ENCODE data around the gene SYNPO2. TPM values are rescaled to one million over a fixed set of nuclear protein-coding genes. Genes with fewer than 3 reads are reported as not detected.

Gene SYNPO2
- total and polyA plus RNA-seq, 2 of the 8 experiments (the other 6 are each of a cell fraction or from before 2014, with no cell fraction given) = 0.50 to 4.2 TPM

DNA sequence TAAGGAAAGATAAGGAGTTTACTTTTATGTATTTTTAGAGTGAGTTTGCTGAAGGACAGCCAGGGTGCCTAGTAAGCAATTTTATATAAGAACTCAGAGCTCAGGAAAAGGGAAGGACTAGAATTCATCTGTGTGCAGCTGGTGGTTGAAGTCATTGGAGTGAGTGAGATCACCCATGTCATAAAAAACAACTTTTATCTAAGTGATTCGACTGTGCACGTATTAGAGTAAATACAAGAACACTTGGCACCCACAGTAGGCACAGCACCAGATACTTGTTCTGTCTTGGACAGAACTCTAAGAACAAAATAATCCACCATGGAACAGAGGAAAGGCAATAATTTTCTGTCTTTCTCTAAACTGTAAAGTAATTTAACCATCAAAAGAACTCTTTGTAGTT, 31.6 kb downstream of the SYNPO2 start:
- H2BK12ac ChIP-seq (ENCODE audit: low read depth, low read length) = no peak overlapping the region
- H3K4me1 ChIP-seq (replicated peaks in 1 of 4; ENCODE audit: control insufficient read depth in 3 of 4, insufficient read depth in 4 of 4, low read length in 3 of 4) = no peaks in the 10 kb centered on the region
- CTCF ChIA-PET (ENCODE audit: partially characterized antibody) = interaction anchor here (1.0 to 1.9 kb wide), 2 partner anchors 9 to 48 kb away, joined by 3 to 6 read pairs; no protein-coding TSS in a partner anchor
- DNase-seq (ENCODE audit: low read depth in 1 of 2, low spot score in 2 of 2) = no peak
- no peak overlapping the region for H2AK5ac ChIP-seq (ENCODE audit: low read depth, low read length)
- 96% methylated on average over 2 of the region's 2 CpGs; no CpG with 5 or more reads in 1 of the 2 experiments for WGBS, 2 experiments (ENCODE audit: extremely low coverage in 1 of 2, insufficient coverage in 1 of 2, insufficient read length in 1 of 2, insufficient replicate concordance in 2 of 2, low coverage in 1 of 2, low lambda C conversion rate in 2 of 2, missing lambda C conversion rate in 1 of 2)
- no peak overlapping the region for H3K9ac ChIP-seq (replicated peaks in 1 of 4; ENCODE audit: extremely low read depth in 1 of 4, low read depth in 3 of 4, low read length in 3 of 4)
- POLR2A ChIA-PET (ENCODE audit: partially characterized antibody) = no interaction called here
- H3K79me2 ChIP-seq (ENCODE audit: control insufficient read depth in 1 of 2, insufficient read depth in 2 of 2, low read length in 2 of 2) = no peaks in the 10 kb centered on the region
- H3K4me2 ChIP-seq (ENCODE audit: insufficient read depth in 1 of 2, low read depth in 2 of 2, low read length in 2 of 2) = no peak overlapping the region
- no peaks in the 10 kb centered on the region for H3K36me3 ChIP-seq (ENCODE audit: control insufficient read depth in 2 of 4, insufficient read depth in 4 of 4, low read length in 3 of 4)
- no peak for FAIRE-seq
- H3K27me3 ChIP-seq (replicated peaks in 1 of 4; ENCODE audit: control insufficient read depth in 3 of 4, extremely low read depth in 1 of 4, insufficient read depth in 3 of 4, low read length in 3 of 4) = no peaks in the 10 kb centered on the region
- H3K23me2 ChIP-seq (ENCODE audit: low read depth, low read length) = no peaks in the 10 kb centered on the region; the same call in 1 of the 2 replicates
- no peak overlapping the region for H2BK15ac ChIP-seq (ENCODE audit: low read length)
- no peaks in the 10 kb centered on the region for H3K79me1 ChIP-seq (ENCODE audit: low read depth, low read length)
- H4K20me1 ChIP-seq (replicated peaks in 1 of 2; ENCODE audit: control insufficient read depth in 1 of 2, insufficient read depth in 2 of 2, low read length in 2 of 2) = no peaks in the 10 kb centered on the region
- no peak overlapping the region for H2BK5ac ChIP-seq (ENCODE audit: low read depth, low read length)
- no peak overlapping the region for H4K8ac ChIP-seq (ENCODE audit: extremely low read depth, insufficient read depth, low read length)
- H3K9me3 ChIP-seq (ENCODE audit: insufficient read depth in 2 of 2, low read depth in 1 of 2, low read length in 1 of 2) = no peaks in the 10 kb centered on the region
- no peak overlapping the region for H3K14ac ChIP-seq (ENCODE audit: insufficient read length)
- H4K5ac ChIP-seq (ENCODE audit: insufficient read length, low read depth, low read length) = no peak overlapping the region
- no peak overlapping the region for H3K56ac ChIP-seq (replicated peaks; ENCODE audit: insufficient read length, low read depth, low read length)
- H4K91ac ChIP-seq (replicated peaks; ENCODE audit: insufficient read length, low read length) = no peak overlapping the region
- no peak overlapping the region for H3K18ac ChIP-seq (ENCODE audit: extremely low read depth, low read length)
- no peak overlapping the region for H3K23ac ChIP-seq (ENCODE audit: insufficient read length)
- H3K4me3 ChIP-seq (ENCODE audit: extremely low read depth in 1 of 4, insufficient read depth in 2 of 4, low read depth in 3 of 4, low read length in 4 of 4) = no peak overlapping the region
- H2BK120ac ChIP-seq (replicated peaks; ENCODE audit: low read depth, low read length) = no peak overlapping the region
- no peak overlapping the region for H2BK20ac ChIP-seq (ENCODE audit: low read length)
- H3K27ac ChIP-seq (ENCODE audit: low read depth, low read length) = no peak overlapping the region
- no peak overlapping the region for H2AFZ ChIP-seq (ENCODE audit: low read length)
- H3K4ac ChIP-seq (replicated peaks; ENCODE audit: insufficient read length, low read depth, low read length) = no peak overlapping the region
- no peak for TF ChIP-seq KDM5A (IDR thresholded peaks at IDR 0.05; ENCODE audit: low read length)
- TF ChIP-seq EGR1 (IDR thresholded peaks at IDR 0.05; ENCODE audit: borderline replicate concordance, low read depth, low read length) = no peak
- TF ChIP-seq, protein P1, sequence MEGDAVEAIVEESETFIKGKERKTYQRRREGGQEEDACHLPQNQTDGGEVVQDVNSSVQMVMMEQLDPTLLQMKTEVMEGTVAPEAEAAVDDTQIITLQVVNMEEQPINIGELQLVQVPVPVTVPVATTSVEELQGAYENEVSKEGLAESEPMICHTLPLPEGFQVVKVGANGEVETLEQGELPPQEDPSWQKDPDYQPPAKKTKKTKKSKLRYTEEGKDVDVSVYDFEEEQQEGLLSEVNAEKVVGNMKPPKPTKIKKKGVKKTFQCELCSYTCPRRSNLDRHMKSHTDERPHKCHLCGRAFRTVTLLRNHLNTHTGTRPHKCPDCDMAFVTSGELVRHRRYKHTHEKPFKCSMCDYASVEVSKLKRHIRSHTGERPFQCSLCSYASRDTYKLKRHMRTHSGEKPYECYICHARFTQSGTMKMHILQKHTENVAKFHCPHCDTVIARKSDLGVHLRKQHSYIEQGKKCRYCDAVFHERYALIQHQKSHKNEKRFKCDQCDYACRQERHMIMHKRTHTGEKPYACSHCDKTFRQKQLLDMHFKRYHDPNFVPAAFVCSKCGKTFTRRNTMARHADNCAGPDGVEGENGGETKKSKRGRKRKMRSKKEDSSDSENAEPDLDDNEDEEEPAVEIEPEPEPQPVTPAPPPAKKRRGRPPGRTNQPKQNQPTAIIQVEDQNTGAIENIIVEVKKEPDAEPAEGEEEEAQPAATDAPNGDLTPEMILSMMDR (IDR thresholded peaks at IDR 0.05; ENCODE audit: control extremely low read depth in 1 of 3, insufficient read depth in 1 of 3, low read depth in 1 of 3, low read length in 3 of 3) = no peak
- no peak for TF ChIP-seq JUND (IDR thresholded peaks at IDR 0.05; ENCODE audit: low read length)
- no peak for TF ChIP-seq SP1 (IDR thresholded peaks at IDR 0.05; ENCODE audit: low read depth, low read length)
- no peak for TF ChIP-seq KDM4A (IDR thresholded peaks at IDR 0.05; ENCODE audit: low read depth, low read length, severe bottlenecking)
- TF ChIP-seq CBX5 (IDR thresholded peaks at IDR 0.05; ENCODE audit: low read depth, low read length) = no peak
- TF ChIP-seq POLR2AphosphoS5 (IDR thresholded peaks at IDR 0.05; ENCODE audit: low read depth, low read length) = no peak
- no peak for TF ChIP-seq CHD2 (IDR thresholded peaks at IDR 0.05; ENCODE audit: low read length)
- no peak for TF ChIP-seq SP2 (IDR thresholded peaks at IDR 0.05; ENCODE audit: low read length)
- no peak for TF ChIP-seq SAP30 (IDR thresholded peaks at IDR 0.05; ENCODE audit: insufficient read depth, insufficient replicate concordance, low read length)
- no peak for TF ChIP-seq CHD1 (IDR thresholded peaks at IDR 0.05; ENCODE audit: low read depth, low read length)
- no peak for TF ChIP-seq HDAC2 (IDR thresholded peaks at IDR 0.05; ENCODE audit: borderline replicate concordance in 1 of 2, low read depth in 2 of 2, low read length in 2 of 2)

Measured in H1 (cell line).